Nephron (organoid): ENCODE data around the gene FSCN2.

Experiments used
- H3K27ac Mint-ChIP-seq, 3 experiments: 2 replicates each; pipeline ENCODE4 v1.8.0; 2020; ENCODE audit warnings: mixed read lengths in 3 of 3, mild to moderate bottlenecking in 2 of 3, moderate library complexity in 1 of 3
- H3K27me3 Mint-ChIP-seq: 2 replicates; pipeline ENCODE4 v1.8.0; 2021; ENCODE audit warnings: low read depth, mild to moderate bottlenecking, moderate library complexity, mixed read lengths
- H3K36me3 Mint-ChIP-seq: 2 replicates; pipeline ENCODE4 v1.8.0; 2020; ENCODE audit warnings: low read depth, mixed read lengths
- H3K4me1 Mint-ChIP-seq: 2 replicates; pipeline ENCODE4 v1.8.0; 2020; ENCODE audit warnings: mixed read lengths
- H3K4me3 Mint-ChIP-seq, 3 experiments: 2 replicates each; pipeline ENCODE4 v1.8.0; 2020; ENCODE audit warnings: mild to moderate bottlenecking in 3 of 3, mixed read lengths in 3 of 3, moderate library complexity in 2 of 3
- H3K9me3 Mint-ChIP-seq: 2 replicates; pipeline ENCODE4 v1.8.0; 2020; ENCODE audit warnings: mixed read lengths
- TF ChIP-seq, protein P1 (sequence below), 3 experiments: fragments of 200-600 bp; sonication (generic); IDR thresholded peaks; one replicate each; pipeline ENCODE4 v1.5.0; 2021; ENCODE audit warnings: antibody characterized with exemption in 3 of 3; ENCODE audit not compliant: unreplicated experiment in 3 of 3

Gene FSCN2

DNA sequence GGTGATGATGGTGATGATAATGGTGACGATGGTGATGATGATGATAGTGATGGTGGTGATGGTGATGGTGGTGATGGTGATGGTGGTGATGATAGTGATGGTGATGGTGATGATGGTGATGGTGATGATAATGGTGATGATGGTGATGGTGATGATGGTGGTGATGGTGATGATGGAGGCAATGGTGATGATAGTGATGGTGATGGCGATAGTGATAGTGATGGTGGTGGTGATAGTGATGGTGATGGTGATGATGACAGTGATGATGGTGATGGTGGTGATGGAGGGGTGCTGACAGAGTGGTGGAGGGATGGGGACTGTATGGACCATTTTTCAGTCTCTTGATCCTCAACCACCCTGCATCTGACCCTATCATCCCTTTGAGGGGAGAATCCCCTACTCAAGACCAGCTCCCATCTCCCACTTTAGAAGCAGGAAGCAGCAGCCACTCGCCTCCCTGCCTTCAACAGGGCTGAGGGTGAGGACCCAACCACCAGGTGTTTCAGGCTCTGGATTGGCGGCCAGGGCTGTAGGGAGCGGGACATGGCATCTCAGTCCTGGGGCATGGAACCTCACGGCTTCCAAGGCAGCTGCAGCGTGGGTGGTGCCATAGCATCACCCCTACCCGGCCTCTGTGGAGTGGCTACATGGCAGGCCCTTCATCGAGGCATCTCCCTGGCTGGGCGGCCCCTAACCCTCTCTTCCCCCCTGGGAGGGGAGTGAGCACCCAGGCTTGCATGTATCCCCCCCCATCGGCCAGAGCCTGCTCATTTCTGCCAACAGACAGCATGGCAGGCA lies 4.5 kb downstream of the FSCN2 start:
- H3K4me1 Mint-ChIP-seq = peaks cover under 1% of the 10 kb centered on the region

DNA sequence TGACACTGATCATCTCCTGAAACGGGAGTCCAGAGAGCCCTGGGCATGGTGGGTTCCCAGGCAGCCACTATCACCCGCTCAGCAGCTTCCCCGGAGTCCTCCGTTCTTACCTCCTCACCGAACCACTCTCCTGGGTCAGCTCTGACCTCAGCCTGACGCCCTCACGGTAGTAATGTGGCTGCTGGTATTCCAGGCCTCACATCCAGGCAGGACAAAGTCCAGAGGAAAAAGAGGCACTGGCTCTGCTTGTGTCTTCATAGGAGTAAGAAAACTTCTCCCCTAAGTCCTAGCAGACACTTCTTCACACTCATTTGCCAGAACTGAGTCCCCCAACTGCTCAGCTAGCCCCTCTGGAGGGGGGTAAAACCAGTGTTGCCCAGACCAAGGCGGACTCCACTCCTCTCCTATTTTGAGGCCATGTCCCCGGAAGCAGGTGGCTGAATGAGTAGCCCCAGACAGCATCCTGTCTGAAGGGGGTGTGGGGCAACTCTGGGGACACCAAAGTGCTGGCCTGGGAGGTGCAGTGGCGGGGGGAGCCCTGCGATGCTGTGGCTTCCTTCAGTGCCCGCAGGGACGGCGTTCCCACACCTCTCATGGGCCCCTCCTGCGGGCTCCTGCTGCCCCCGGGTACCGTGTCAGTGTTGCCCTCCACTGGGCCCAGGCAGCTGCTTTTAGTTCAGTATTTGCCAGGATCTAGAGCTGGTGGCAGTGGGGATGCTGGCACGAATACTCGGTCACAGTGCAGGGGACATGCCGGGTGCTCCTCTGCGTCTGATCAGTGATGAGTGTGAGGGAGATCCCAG lies 5.4 kb downstream of the FSCN2 start:
- Mint-ChIP-seq H3K27ac (no peak overlapping the region), H3K36me3 (no peaks in the 10 kb centered on the region), H3K9me3 (no peaks in the 10 kb centered on the region), H3K4me3 (no peak overlapping the region), H3K4me1 (peaks cover 9% of the 10 kb centered on the region), H3K27me3 (peaks cover 12% of the 10 kb centered on the region)
- TF ChIP-seq, protein P1, sequence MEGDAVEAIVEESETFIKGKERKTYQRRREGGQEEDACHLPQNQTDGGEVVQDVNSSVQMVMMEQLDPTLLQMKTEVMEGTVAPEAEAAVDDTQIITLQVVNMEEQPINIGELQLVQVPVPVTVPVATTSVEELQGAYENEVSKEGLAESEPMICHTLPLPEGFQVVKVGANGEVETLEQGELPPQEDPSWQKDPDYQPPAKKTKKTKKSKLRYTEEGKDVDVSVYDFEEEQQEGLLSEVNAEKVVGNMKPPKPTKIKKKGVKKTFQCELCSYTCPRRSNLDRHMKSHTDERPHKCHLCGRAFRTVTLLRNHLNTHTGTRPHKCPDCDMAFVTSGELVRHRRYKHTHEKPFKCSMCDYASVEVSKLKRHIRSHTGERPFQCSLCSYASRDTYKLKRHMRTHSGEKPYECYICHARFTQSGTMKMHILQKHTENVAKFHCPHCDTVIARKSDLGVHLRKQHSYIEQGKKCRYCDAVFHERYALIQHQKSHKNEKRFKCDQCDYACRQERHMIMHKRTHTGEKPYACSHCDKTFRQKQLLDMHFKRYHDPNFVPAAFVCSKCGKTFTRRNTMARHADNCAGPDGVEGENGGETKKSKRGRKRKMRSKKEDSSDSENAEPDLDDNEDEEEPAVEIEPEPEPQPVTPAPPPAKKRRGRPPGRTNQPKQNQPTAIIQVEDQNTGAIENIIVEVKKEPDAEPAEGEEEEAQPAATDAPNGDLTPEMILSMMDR (IDR thresholded peaks at IDR 0.05; ENCODE audit: unreplicated experiment in 3 of 3) = no peak

More for the DNA sequence above, 4.5 kb downstream of the FSCN2 start:
- H3K9me3 Mint-ChIP-seq = no peaks in the 10 kb centered on the region
- H3K4me3 Mint-ChIP-seq = no peak overlapping the region
- TF ChIP-seq, protein P1 (IDR thresholded peaks at IDR 0.05; ENCODE audit: unreplicated experiment in 3 of 3) = no peak
- H3K36me3 Mint-ChIP-seq = no peaks in the 10 kb centered on the region
- peaks cover 12% of the 10 kb centered on the region for H3K27me3 Mint-ChIP-seq
- H3K27ac Mint-ChIP-seq = no peak overlapping the region

DNA sequence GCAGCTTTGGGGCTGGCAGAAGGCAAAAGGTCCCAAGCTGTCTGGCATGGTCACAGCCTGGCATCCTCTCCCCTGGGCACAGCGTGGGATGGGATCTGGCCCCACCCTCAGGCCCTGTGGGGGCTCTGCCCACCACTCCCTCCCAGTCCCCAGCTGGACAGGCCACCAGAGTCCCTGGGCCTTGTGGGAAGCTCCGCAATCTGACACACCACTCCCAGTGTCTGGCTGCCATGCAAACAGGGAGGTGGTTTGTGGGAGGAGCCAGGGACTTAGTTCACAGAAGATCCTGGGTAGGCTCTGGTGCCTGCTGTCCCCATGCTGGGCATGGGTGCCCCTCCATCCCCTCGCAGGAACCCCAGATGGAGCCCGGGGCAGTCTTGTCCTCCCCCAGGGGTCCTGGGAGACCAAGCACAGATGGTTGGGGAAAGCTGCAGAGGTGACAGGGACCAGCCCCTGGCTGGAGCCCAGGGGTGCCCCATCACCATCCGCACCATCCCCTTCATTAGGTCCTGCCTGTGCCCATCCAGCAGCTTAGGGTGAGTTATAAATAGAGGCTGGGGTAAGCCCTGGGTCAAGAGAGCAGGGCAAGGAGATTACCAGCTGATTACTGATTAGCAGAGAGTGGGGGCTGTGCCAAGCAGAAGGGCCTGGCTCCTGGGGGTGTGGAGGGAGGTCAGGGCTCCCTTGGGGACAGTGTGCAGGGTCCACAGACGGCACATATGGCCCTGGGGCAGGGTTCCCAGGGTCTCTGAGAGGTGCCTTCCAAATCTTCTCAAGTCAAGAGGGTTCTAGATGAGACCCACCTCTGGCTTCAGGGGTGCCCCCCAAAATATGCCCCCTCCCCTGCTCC lies 6.2 kb downstream of the FSCN2 start:
- Mint-ChIP-seq H3K27ac (no peak overlapping the region), H3K9me3 (no peaks in the 10 kb centered on the region), H3K27me3 (peaks cover 12% of the 10 kb centered on the region), H3K4me1 (peaks cover 9% of the 10 kb centered on the region), H3K4me3 (no peak overlapping the region), H3K36me3 (no peaks in the 10 kb centered on the region)
- TF ChIP-seq, protein P1 (IDR thresholded peaks at IDR 0.05; ENCODE audit: unreplicated experiment in 3 of 3) = no peak

DNA sequence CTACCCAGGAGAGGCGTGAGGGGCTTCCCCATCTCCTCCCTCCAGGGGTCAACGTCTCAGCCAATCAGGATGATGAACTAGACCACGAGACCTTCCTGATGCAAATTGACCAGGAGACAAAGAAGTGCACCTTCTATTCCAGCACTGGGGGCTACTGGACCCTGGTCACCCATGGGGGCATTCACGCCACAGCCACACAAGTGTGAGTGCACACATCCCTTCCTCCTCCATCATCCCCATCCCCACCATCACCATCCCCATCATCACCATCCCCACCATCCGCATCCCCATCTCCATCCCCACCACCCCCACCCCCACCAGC lies 6.8 kb downstream of the FSCN2 start:
- peaks cover 12% of the 10 kb centered on the region for H3K27me3 Mint-ChIP-seq
- H3K4me3 Mint-ChIP-seq = no peak overlapping the region
- TF ChIP-seq, protein P1 (IDR thresholded peaks at IDR 0.05; ENCODE audit: unreplicated experiment in 3 of 3) = no peak
- peaks cover 9% of the 10 kb centered on the region for H3K4me1 Mint-ChIP-seq
- H3K9me3 Mint-ChIP-seq = no peaks in the 10 kb centered on the region
- no peaks in the 10 kb centered on the region for H3K36me3 Mint-ChIP-seq
- no peak overlapping the region for H3K27ac Mint-ChIP-seq

DNA sequence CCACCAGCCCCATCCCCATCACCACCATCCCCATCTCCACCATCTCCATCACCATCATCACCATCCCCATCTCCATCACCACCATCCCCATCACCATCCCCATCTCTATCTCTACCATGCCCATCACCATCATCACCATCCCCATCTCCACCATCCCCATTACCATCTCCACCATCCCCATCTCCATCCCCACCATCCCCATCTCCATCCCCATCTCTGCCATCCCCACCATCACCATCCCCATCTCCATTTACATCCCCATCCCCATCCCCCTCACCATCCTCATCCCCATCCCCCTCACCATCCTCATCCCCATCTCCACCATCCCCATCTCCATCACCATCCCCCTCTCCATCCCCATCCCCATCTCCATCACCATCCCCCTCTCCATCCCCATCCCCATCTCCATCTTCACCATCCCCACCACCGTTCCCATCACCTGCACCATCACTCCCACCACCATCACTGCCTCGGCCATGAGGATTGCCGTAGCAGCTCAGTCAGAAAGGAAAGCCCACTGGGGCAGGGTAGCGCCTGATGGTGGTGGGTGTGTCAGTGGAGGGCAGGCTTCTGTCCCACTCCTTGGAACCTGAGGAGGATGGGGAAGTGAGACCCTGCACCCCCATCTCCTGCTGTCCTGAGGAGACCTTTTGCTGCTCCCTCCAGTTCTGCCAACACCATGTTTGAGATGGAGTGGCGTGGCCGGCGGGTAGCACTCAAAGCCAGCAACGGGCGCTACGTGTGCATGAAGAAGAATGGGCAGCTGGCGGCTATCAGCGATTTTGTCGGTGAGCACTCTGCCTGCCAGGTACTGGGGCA lies 7.5 kb downstream of the FSCN2 start:
- no peak overlapping the region for H3K4me3 Mint-ChIP-seq
- TF ChIP-seq, protein P1 (IDR thresholded peaks at IDR 0.05; ENCODE audit: unreplicated experiment in 3 of 3) = no peak
- no peaks in the 10 kb centered on the region for H3K36me3 Mint-ChIP-seq

More for the DNA sequence above, 7.5 kb downstream of the FSCN2 start:
- no peak overlapping the region for H3K27ac Mint-ChIP-seq
- H3K27me3 Mint-ChIP-seq = peaks cover 12% of the 10 kb centered on the region
- peaks cover 9% of the 10 kb centered on the region for H3K4me1 Mint-ChIP-seq
- no peaks in the 10 kb centered on the region for H3K9me3 Mint-ChIP-seq
